ENCODE data around the gene THYN1.

DNA sequence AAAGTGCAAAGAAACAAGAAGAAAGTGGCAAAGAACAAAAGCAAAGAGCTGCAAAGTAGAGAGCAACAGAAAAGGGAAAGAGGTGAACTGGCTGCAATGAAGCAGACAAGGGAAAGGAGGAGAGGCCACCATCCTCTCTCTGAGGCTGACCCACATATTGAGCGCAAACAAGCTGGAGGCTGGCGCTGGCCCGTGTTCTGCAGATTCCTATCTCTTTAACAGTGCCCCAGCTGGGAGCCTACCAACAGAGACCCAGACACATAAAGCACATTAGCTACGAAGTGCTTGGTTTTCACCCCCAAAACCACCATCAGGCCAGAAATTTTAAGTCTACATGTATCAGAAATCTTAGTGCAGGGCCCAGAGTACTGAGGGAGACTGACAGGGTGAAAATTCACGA lies 47.0 kb downstream of the THYN1 start:
- TF ChIP-seq, protein P1, sequence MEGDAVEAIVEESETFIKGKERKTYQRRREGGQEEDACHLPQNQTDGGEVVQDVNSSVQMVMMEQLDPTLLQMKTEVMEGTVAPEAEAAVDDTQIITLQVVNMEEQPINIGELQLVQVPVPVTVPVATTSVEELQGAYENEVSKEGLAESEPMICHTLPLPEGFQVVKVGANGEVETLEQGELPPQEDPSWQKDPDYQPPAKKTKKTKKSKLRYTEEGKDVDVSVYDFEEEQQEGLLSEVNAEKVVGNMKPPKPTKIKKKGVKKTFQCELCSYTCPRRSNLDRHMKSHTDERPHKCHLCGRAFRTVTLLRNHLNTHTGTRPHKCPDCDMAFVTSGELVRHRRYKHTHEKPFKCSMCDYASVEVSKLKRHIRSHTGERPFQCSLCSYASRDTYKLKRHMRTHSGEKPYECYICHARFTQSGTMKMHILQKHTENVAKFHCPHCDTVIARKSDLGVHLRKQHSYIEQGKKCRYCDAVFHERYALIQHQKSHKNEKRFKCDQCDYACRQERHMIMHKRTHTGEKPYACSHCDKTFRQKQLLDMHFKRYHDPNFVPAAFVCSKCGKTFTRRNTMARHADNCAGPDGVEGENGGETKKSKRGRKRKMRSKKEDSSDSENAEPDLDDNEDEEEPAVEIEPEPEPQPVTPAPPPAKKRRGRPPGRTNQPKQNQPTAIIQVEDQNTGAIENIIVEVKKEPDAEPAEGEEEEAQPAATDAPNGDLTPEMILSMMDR (IDR thresholded peaks at IDR 0.05): no peak
- no peak for TF ChIP-seq POLR2A (IDR thresholded peaks at IDR 0.05)

Data from body of pancreas (tissue), 4 donors.